ENCODE data around the gene CAVIN1. TPM values are rescaled to one million over a fixed set of nuclear protein-coding genes. Genes with fewer than 3 reads are reported as not detected.
"Not testable (repeated sequence)": the region's sequence is repeated elsewhere in the genome, so short reads cannot be mapped to it uniquely, and the experiment has no call there.

The CAVIN1 gene
- total RNA-seq, 2 donors from 2014 or later, result 0.11 to 9.4 TPM

- no peaks in the 10 kb centered on the region for H3K9me3 Mint-ChIP-seq
- DNase-seq (ENCODE audit: low spot score in 2 of 2) (no peak), ATAC-seq (peak; percentile 52 to 81)
- H3K36me3 Mint-ChIP-seq, result no peaks in the 10 kb centered on the region
- H3K27ac Mint-ChIP-seq, result peak overlapping the region in 1 of 2 donors; percentile 49
Observed at GRCh38 chr17:42441371-42442195, 18.5 kb upstream of the CAVIN1 start.

- peak in 1 of 2 donors; percentile 58 for ATAC-seq
- Mint-ChIP-seq H3K36me3 (no peaks in the 10 kb centered on the region), H3K9me3 (no peaks in the 10 kb centered on the region), H3K27ac (no peak overlapping the region)
- DNase-seq (ENCODE audit: low spot score in 2 of 2), result peak in 1 of 2 donors; percentile 50
Observed at GRCh38 chr17:42438600-42439567, 15.8 kb upstream of the CAVIN1 start.

GRCh38 chr17:42436391-42436790, 13.3 kb upstream of the CAVIN1 start:
- no peaks in the 10 kb centered on the region for H3K9me3 Mint-ChIP-seq
- H3K27ac Mint-ChIP-seq, result no peak overlapping the region
- ATAC-seq, result no peak
- H3K36me3 Mint-ChIP-seq, result no peaks in the 10 kb centered on the region
- no peak for DNase-seq (ENCODE audit: low spot score in 2 of 2)

GRCh38 chr17:42431758-42432161, 8.7 kb upstream of the CAVIN1 start:
- Mint-ChIP-seq H3K9me3 (no peaks in the 10 kb centered on the region), H3K36me3 (no peaks in the 10 kb centered on the region), H3K27ac (no peak overlapping the region)
- ATAC-seq (no peak), DNase-seq (ENCODE audit: low spot score in 2 of 2) (no peak)

GRCh38 chr17:42429726-42430447, 6.8 kb upstream of the CAVIN1 start:
- Mint-ChIP-seq H3K36me3 (no peaks in the 10 kb centered on the region), H3K27ac (no peak overlapping the region), H3K9me3 (no peaks in the 10 kb centered on the region)

GRCh38 chr17:42428141-42428944, 5.3 kb upstream of the CAVIN1 start:
- no peaks in the 10 kb centered on the region for H3K36me3 Mint-ChIP-seq

More at GRCh38 chr17:42429726-42430447, 6.8 kb upstream of the CAVIN1 start:
- DNase-seq (ENCODE audit: low spot score in 2 of 2) (no peak), ATAC-seq (no peak)

GRCh38 chr17:42424991-42425610, 2.0 kb upstream of the CAVIN1 start:
- Mint-ChIP-seq H3K9me3 (no peaks in the 10 kb centered on the region), H3K27ac (no peak overlapping the region), H3K36me3 (no peaks in the 10 kb centered on the region)
- ATAC-seq (no peak), DNase-seq (ENCODE audit: low spot score in 2 of 2) (no peak)

More at GRCh38 chr17:42428141-42428944, 5.3 kb upstream of the CAVIN1 start:
- peak in 1 of 2 donors; percentile 31 for DNase-seq (ENCODE audit: low spot score in 2 of 2)
- Mint-ChIP-seq H3K9me3 (no peaks in the 10 kb centered on the region), H3K27ac (no peak overlapping the region)
- ATAC-seq, result peak; percentile 66 to 73

- ATAC-seq, result no peak
- DNase-seq (ENCODE audit: low spot score in 2 of 2), result no peak
- H3K36me3 Mint-ChIP-seq, result no peaks in the 10 kb centered on the region
- H3K27ac Mint-ChIP-seq, result no peak overlapping the region
- no peaks in the 10 kb centered on the region for H3K9me3 Mint-ChIP-seq
Observed at GRCh38 chr17:42423766-42424165, 710 bp upstream of the CAVIN1 start.

GRCh38 chr17:42422412-42422957, 571 bp downstream of the CAVIN1 start:
- H3K36me3 Mint-ChIP-seq, result no peaks in the 10 kb centered on the region
- peak; percentile 66 to 69 for ATAC-seq
- H3K9me3 Mint-ChIP-seq, result no peaks in the 10 kb centered on the region
- H3K27ac Mint-ChIP-seq, result no peak overlapping the region
- DNase-seq (ENCODE audit: low spot score in 2 of 2), result peak in 1 of 2 donors; percentile 37

GRCh38 chr17:42421507-42422338, 1.3 kb downstream of the CAVIN1 start:
- ATAC-seq (peak; percentile 26 to 55), DNase-seq (ENCODE audit: low spot score in 2 of 2) (no peak)
- Mint-ChIP-seq H3K27ac (no peak overlapping the region), H3K9me3 (no peaks in the 10 kb centered on the region), H3K36me3 (no peaks in the 10 kb centered on the region)

GRCh38 chr17:42421136-42421506, 1.9 kb downstream of the CAVIN1 start:
- ATAC-seq, result no peak
- DNase-seq (ENCODE audit: low spot score in 2 of 2), result no peak
- Mint-ChIP-seq H3K27ac (no peak overlapping the region), H3K36me3 (no peaks in the 10 kb centered on the region), H3K9me3 (no peaks in the 10 kb centered on the region)

GRCh38 chr17:42417981-42418380, 5.1 kb downstream of the CAVIN1 start:
- H3K27ac Mint-ChIP-seq; DNase-seq (ENCODE audit: low spot score in 2 of 2); ATAC-seq; H3K36me3 Mint-ChIP-seq; H3K9me3 Mint-ChIP-seq: not testable (repeated sequence)

- Mint-ChIP-seq H3K36me3 (no peaks in the 10 kb centered on the region), H3K27ac (peak overlapping the region; percentile 31 to 71), H3K9me3 (no peaks in the 10 kb centered on the region)
- ATAC-seq (peak; percentile 90 to 96), DNase-seq (ENCODE audit: low spot score in 2 of 2) (peak; percentile 64 to 69)
Observed at GRCh38 chr17:42414704-42415409, 8.2 kb downstream of the CAVIN1 start.

- H3K36me3 Mint-ChIP-seq, result no peaks in the 10 kb centered on the region
- no peaks in the 10 kb centered on the region for H3K9me3 Mint-ChIP-seq
- no peak overlapping the region for H3K27ac Mint-ChIP-seq
- ATAC-seq, result no peak
- no peak for DNase-seq (ENCODE audit: low spot score in 2 of 2)
Observed at GRCh38 chr17:42413464-42414040, 9.5 kb downstream of the CAVIN1 start.
